Type B pancreatic cell (in vitro differentiated cells): ENCODE results near the gene UBE2O. TPM values are rescaled to one million over a fixed set of nuclear protein-coding genes. Genes with fewer than 3 reads are reported as not detected.

Experiments
- DNase-seq: peaks from one replicate; pipeline ENCODE4 v3.0.0; 2021; ENCODE audit warnings: mixed read lengths; ENCODE audit not compliant: unreplicated experiment; ENCODE audit errors: extremely low spot score
- H3K27ac Mint-ChIP-seq: 2 replicates; pipeline ENCODE4 v1.8.0; 2021; ENCODE audit warnings: mild to moderate bottlenecking, mixed read lengths
- H3K27me3 Mint-ChIP-seq: 2 replicates; pipeline ENCODE4 v1.8.0; 2021; ENCODE audit warnings: mixed read lengths
- H3K36me3 Mint-ChIP-seq: 2 replicates; pipeline ENCODE4 v1.8.0; 2021; ENCODE audit warnings: mixed read lengths
- H3K4me1 Mint-ChIP-seq: one replicate; pipeline ENCODE4 v1.8.0; 2021; ENCODE audit warnings: mixed read lengths; ENCODE audit not compliant: unreplicated experiment
- H3K4me3 Mint-ChIP-seq: 2 replicates; pipeline ENCODE4 v1.8.0; 2021; ENCODE audit warnings: mild to moderate bottlenecking, mixed read lengths
- H3K9me3 Mint-ChIP-seq: 2 replicates; pipeline ENCODE4 v1.8.0; 2021; ENCODE audit warnings: mixed read lengths
- total RNA-seq: library from RNA; stranded (reverse); gene quantifications from 2 replicates; pipeline ENCODE4 v1.2.1, GENCODE V29; 2021; ENCODE audit warnings: low replicate concordance
- TF ChIP-seq, protein P1 (sequence below): fragments of 200-600 bp; sonication (generic); conservative IDR thresholded peaks from 2 replicates; pipeline ENCODE4 v1.5.0; 2021; ENCODE audit warnings: antibody characterized with exemption, mild to moderate bottlenecking

Gene UBE2O
- total RNA-seq, 1 donor from 2014 or later = 51.5 TPM

- Mint-ChIP-seq H3K9me3 (no peaks in the 10 kb centered on the region), H3K4me1 (peaks cover 14% of the 10 kb centered on the region), H3K36me3 (peaks cover 9% of the 10 kb centered on the region), H3K4me3 (no peak overlapping the region), H3K27ac (peak overlapping the region; percentile 39), H3K27me3 (no peaks in the 10 kb centered on the region)
- TF ChIP-seq, protein P1, sequence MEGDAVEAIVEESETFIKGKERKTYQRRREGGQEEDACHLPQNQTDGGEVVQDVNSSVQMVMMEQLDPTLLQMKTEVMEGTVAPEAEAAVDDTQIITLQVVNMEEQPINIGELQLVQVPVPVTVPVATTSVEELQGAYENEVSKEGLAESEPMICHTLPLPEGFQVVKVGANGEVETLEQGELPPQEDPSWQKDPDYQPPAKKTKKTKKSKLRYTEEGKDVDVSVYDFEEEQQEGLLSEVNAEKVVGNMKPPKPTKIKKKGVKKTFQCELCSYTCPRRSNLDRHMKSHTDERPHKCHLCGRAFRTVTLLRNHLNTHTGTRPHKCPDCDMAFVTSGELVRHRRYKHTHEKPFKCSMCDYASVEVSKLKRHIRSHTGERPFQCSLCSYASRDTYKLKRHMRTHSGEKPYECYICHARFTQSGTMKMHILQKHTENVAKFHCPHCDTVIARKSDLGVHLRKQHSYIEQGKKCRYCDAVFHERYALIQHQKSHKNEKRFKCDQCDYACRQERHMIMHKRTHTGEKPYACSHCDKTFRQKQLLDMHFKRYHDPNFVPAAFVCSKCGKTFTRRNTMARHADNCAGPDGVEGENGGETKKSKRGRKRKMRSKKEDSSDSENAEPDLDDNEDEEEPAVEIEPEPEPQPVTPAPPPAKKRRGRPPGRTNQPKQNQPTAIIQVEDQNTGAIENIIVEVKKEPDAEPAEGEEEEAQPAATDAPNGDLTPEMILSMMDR = no peak
- no peak for DNase-seq
These were observed 32.5 kb downstream of the UBE2O start for GRCh38 chr17:76420356-76421043.

- TF ChIP-seq, protein P1 = no peak
- Mint-ChIP-seq H3K27ac (no peak overlapping the region), H3K4me3 (no peak overlapping the region), H3K36me3 (peaks cover 6% of the 10 kb centered on the region), H3K9me3 (no peaks in the 10 kb centered on the region), H3K4me1 (peaks cover 18% of the 10 kb centered on the region), H3K27me3 (no peaks in the 10 kb centered on the region)
- DNase-seq = no peak
These were observed 33.2 kb downstream of the UBE2O start for GRCh38 chr17:76419576-76420260.

- TF ChIP-seq, protein P1 = no peak
- no peak overlapping the region for H3K27ac Mint-ChIP-seq
- H3K4me3 Mint-ChIP-seq = no peak overlapping the region
- no peak for DNase-seq
- H3K9me3 Mint-ChIP-seq = no peaks in the 10 kb centered on the region
- H3K36me3 Mint-ChIP-seq = peaks cover 5% of the 10 kb centered on the region
- no peaks in the 10 kb centered on the region for H3K27me3 Mint-ChIP-seq
- peaks cover 31% of the 10 kb centered on the region for H3K4me1 Mint-ChIP-seq
These were observed 35.3 kb downstream of the UBE2O start for GRCh38 chr17:76417499-76418143.

- no peak for DNase-seq
- Mint-ChIP-seq H3K27me3 (no peaks in the 10 kb centered on the region), H3K4me1 (peaks cover 31% of the 10 kb centered on the region), H3K9me3 (no peaks in the 10 kb centered on the region), H3K36me3 (peaks cover 3% of the 10 kb centered on the region), H3K27ac (no peak overlapping the region), H3K4me3 (no peak overlapping the region)
- TF ChIP-seq, protein P1 = no peak
These were observed 36.1 kb downstream of the UBE2O start for GRCh38 chr17:76416899-76417298.

DNA sequence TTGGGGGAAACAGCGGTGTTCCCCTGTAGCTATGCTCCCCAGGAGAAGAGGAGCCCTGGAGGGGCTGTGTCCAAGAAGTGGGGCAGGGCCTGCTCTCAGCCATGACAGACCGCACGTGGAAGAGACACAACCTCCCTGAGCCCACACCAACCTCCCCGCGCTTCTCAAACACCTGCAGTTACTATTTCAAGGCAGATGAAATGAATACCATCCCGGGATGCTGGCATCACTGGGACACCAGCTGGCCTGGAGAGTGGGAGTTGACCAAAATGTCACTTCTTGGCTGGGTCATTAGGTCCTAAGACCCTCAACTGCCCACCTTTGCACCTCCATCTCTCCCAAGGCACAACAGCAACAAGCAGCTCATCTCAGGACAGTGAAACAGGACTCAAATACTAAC, 36.5 kb downstream of the UBE2O start:
- peaks cover 31% of the 10 kb centered on the region for H3K4me1 Mint-ChIP-seq
- TF ChIP-seq, protein P1 = no peak
- H3K27me3 Mint-ChIP-seq = no peaks in the 10 kb centered on the region
- DNase-seq = no peak
- no peaks in the 10 kb centered on the region for H3K9me3 Mint-ChIP-seq
- peaks cover 3% of the 10 kb centered on the region for H3K36me3 Mint-ChIP-seq
- H3K4me3 Mint-ChIP-seq = no peak overlapping the region
- H3K27ac Mint-ChIP-seq = no peak overlapping the region
